Erythroblast (primary cell): ENCODE results near the gene PPP2R5C.

Experiments
- DNase-seq, 2 experiments: peaks; one replicate each; lab custom pipeline; 2025; lab: John Stamatoyannopoulos, UW
- GATA1 ChIP-seq: IDR thresholded peaks from 2 replicates; pipeline ENCODE4 v1.6.1; 2011; ENCODE audit warnings: low read depth, mild to moderate bottlenecking, control low read depth, low read length, moderate library complexity
- POLR2A ChIP-seq: IDR thresholded peaks from 2 replicates; pipeline ENCODE4 v1.6.1; 2011; ENCODE audit warnings: mild to moderate bottlenecking, low read length

PPP2R5C gene

DNA sequence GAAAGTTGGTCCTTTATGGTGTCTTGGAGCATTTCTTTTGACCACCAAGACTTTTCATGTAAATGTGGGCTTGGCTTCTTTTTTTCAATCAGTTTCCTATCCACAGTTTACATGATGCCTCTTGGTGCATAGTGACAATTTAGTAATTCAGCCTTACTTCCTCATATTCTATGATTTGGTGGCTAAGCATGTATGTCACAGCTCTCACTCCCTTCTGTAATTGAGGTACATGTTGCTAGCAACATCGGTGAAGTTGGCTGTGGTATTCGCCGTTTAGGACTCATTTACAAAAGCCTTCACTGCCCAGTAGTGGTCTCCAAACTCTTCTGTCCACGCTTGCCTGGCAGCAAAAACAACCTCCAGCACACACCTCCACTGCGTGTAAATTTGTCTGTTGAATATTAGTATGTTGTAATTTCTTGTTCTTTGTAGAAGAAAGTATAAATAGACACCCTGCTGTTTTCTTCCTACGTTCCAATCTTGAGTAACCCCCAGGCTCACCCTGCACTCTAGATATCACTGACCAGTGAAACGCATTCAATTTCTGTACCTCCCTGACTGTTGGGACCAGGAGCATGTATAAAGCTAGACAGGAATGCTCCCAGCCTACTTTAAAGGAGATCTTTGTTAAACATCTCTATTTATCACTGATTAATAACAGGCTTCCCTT is 90.4 kb downstream of the PPP2R5C start:
- no peak for DNase-seq

DNA sequence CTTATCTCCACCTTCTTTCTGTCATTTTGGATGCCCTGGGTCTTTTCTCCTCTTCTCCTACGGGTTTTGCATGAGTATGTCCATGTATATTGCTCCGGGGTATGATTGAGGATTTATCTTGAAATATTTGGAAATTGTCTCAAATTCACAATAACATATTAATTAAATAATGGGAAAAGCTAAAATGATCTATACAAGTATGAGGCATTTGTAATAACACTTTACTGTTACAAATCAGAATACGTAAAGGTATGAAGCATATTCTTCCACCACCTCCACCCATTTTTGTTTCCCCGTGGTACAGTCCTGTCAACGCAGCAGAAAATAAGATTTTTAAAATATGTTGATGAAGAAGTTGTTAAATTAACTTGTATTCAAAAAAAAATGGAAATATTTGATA is 91.3 kb downstream of the PPP2R5C start:
- no peak for DNase-seq
- TF ChIP-seq GATA1: no peak
- no peak for TF ChIP-seq POLR2A

More for the DNA sequence above, 90.4 kb downstream of the PPP2R5C start:
- TF ChIP-seq POLR2A (no peak), GATA1 (no peak)

DNA sequence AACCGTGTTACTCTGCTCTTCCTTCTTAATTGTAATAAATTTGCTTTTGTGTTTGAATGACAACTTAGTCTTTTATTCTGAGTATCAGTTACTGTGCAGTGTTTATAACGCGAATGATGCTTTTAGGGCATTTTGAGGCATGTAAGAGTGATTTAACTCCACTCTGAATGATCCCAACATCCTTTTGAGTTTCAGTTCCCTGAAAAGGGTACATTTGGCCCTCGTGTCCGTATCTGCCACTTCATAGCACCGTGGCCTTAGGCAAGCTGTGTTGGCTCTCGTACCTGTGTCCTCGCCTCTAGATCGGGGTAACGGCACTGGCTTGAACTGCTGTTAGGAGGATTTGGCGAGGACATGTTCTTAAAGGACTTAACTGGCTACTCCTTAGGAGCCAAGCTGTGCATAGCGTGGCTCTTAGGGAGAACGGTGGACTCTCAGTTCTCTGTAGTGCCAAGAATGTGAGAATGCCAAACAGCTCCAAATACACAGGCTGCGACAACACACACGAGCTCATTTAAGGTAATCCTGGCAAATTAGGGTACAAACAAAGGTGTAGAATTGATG is 92.0 kb downstream of the PPP2R5C start:
- no peak for DNase-seq
- TF ChIP-seq GATA1 (no peak), POLR2A (no peak)

DNA sequence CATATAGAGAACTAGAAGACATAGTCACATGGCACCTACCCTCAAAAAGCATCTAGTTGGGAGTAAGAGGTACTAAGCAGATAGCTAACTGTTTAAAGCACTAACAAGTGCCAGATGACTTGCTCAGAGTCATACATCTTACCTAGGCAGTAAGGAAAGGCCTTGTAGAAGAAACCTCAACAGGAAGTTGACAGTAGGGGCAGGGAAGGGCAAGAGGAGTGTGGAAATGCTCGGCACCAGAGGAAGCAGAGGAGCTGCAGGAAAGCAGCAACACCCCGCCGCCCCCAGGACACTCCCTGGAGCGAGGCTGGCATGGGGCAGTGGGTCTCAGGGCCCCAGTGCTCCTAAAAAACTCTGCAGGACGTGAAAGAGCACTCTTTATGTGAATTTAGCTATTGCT is 92.9 kb downstream of the PPP2R5C start:
- TF ChIP-seq POLR2A (no peak), GATA1 (no peak)
- no peak for DNase-seq

DNA sequence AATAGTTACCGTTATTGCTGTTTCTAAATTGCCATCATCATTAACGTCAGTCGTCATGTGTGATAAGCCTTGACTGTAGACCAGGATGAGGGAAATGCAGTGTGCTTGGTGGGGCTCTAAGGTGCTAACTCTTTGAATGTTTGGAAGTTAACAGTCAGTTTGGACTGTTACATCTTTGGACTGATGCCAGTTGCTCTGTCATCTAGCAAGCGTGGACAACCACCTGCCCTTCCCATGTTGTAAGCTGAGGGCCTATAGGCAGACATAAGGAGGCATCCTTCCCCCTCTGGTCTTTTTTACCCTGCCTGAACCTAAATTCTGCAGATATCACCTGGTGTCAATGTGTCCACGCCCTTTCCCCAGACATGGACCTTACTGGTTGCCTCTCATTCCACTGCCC is 94.4 kb downstream of the PPP2R5C start:
- peak; percentile 39 to 64 for DNase-seq
- no peak for TF ChIP-seq POLR2A

DNA sequence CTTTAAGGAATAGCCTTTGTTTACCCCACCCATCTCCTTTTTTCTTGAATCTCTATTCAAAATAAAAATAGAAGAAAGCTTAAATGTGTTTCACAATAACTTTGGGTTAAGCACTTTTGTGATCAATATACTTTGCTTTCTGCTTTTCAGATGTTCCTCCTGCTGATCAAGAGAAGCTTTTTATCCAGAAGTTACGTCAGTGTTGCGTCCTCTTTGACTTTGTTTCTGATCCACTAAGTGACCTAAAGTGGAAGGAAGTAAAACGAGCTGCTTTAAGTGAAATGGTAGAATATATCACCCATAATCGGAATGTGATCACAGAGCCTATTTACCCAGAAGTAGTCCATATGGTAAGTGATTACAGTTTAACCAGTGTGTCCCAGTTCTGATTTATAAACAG is 95.0 kb downstream of the PPP2R5C start:
- no peak for DNase-seq
- TF ChIP-seq POLR2A: no peak
- TF ChIP-seq GATA1: no peak

DNA sequence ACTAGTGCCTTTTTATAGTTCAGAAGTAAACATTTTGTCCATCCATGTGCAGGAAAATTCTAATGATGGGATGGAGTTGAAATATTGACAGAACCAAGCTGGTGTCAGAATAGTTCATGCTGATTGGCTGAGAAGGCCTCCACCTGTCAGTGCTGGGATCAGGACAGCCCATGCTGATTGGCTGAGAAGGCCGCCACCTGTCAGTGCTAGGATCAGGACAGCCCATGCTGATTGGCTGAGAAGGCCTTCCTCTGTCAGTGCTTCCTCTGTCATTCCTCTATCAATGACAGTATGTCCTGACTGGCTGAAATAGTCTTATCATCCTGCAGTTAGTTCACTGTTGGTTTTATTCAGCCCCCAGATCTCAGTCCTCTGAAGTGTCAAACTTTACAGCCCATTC is 95.7 kb downstream of the PPP2R5C start:
- TF ChIP-seq POLR2A (no peak), GATA1 (no peak)
- peak; percentile 46 to 49 for DNase-seq

DNA sequence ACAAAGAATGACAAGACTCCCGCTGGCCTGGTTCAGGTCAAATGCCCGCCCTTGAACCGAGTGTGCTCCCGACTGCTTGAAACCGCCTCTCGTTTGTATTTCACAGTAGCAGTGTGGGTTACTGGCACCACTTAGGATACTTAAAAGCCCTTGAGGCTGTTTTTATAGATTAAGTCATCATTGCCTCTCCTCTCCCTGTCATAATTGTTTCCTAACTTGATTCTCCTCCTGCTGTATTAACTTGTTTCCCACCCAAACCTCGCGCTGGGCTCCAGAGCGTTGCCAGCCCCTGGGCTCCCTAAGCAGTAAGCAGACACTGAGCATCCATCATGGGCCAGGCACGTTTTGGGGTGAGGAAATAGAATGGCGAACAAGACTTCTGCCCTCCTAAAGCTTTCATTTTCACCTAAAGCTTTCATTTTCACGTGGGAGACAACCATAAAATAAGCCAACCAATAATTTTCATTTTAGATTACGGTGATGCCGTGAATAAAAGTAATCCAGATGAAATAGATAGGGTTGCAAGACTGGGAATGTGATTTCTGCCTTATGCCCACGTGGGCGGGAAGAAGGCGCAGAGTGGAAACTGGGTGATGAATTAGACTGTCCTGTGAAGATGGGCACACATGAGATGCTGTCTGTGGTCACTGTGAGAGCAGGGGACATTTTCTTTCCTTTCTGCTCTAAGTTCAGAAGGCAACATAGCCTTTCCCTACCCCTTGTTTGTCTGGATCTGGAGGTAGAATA is 97.5 kb downstream of the PPP2R5C start:
- DNase-seq: no peak
- TF ChIP-seq GATA1 (no peak), POLR2A (no peak)

DNA sequence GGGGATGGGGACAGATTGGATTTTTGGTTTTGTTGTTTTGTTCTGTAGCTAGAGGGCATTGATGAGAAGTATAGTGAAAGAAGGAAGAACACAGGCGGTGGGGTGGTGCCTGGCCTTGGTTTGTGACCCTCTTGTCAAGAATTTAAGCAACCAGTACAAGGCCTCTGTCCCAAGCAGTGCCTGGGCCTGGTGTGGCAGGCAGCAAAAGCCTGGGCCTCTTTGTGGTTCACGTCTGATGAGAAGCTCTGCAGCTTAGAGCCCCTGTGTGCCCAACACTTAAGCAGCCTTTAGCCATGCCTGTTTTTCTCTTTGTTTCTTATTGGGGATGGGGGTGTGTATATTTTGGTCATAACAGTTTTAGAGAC is 98.0 kb downstream of the PPP2R5C start:
- no peak for TF ChIP-seq POLR2A
- TF ChIP-seq GATA1: no peak

DNA sequence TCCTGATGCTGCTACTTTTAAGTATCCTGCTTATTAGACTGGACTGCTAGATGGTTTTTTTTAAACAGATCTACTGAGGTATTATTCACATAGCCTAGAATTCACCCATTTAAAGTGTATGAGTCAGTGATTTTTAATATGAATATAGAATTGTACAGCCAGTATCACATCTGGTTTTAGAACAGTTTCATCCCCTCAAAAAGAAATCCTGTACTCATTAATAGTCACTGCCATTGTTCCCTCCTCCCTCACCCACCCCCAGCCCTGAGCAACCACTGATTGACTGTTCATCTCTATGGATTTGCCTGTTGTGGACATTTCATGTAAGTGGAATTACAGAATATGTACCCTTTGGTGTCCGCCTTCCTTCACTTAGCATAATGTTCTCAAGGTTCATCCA is 98.4 kb downstream of the PPP2R5C start:
- no peak for DNase-seq
- no peak for TF ChIP-seq POLR2A
- TF ChIP-seq GATA1: no peak

More for the DNA sequence above, 98.0 kb downstream of the PPP2R5C start:
- no peak for DNase-seq

DNA sequence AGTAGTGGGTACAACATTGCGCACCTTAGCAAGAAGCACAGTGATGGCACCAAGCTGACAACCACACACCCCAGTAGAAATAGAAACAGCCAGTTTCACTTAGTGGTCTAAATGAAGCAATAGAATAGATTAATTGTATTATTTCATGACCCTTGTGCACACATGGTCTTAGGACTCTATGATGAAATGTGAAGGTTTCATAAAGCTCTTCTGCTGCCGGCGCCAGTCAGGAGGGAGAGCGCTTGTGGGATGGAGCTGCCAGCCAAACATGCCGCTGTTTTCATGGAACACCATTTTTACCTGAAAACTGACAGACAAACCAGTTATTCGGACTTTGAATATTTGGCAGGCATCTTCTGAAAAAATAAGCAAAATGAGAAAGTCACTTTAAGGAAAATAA is 100.0 kb downstream of the PPP2R5C start:
- no peak for DNase-seq
- no peak for TF ChIP-seq POLR2A
- TF ChIP-seq GATA1: no peak

DNA sequence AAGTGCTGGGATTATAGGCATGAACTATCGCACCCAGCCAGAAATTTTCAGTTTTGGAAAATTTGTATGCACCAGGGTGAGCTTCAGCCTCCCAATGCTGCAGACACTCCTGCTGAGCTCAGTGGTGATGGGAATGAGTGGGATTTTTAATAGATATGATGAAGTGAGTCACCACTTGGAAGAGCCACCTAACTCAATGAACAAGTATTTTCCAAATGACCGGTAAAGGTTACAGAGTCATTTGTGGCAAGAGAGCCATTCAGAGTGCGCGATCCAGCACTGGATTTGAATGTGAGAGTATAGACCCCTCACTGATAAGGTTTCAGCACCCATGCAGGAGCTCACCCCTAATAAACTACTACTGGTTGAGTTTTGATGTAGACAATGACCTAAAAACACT is 100.7 kb downstream of the PPP2R5C start:
- TF ChIP-seq GATA1 (no peak), POLR2A (no peak)
- no peak for DNase-seq

DNA sequence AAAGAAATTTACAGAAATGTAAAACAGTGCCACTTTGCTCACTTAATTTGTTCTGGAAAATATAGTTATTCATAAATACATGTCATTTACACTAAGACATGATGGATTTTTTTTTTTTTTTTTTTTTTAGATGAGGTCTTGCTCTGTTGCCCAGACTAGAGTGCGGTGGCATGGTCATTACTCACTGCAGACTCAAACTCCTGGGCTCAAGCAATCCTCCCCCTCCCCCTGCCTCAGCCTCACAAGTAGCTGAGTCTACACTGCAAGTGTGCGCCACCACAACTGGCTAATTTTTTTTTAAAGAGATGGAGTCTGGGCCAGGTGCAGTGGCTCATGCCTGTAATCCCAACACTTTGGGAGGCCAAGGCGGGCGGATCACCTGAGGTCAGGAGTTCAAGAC is 101.2 kb downstream of the PPP2R5C start:
- TF ChIP-seq GATA1: no peak
- no peak for TF ChIP-seq POLR2A
- no peak for DNase-seq

DNA sequence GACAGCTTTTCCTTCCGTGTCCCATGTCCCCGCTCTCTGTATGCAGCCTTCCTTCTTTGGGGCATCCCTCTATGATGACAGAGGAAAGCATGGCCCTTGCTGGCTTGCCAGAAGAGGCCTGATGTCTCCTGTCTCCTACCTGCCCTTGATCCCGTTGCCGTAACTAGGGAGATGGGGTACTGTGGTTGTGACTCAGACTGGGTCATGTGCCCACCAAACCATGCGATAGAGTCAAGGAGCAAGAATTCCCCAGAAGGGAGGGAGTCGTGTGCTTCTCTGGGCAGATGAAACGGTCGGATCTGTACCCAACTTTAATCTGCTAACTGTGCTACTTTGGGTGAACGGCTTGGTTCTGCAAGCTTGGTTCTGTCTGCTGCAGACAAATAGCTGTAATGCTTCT is 103.8 kb downstream of the PPP2R5C start:
- DNase-seq: no peak
- TF ChIP-seq POLR2A (no peak), GATA1 (no peak)
